Liver (tissue), 9 donors: Measurements from ENCODE around the gene TUBGCP4. TPM values are rescaled to one million over a fixed set of nuclear protein-coding genes. Genes with fewer than 3 reads are reported as not detected.

Experiments
- DNase-seq: peaks from one replicate; pipeline ENCODE4 v3.0.0-alpha.2; 2017; ENCODE audit warnings: low spot score
- H3K27ac ChIP-seq, 2 donors: one replicate each; pipeline ENCODE4 v1.7.0; 2013; ENCODE audit warnings: inconsistent platforms in 2 of 2, low read length in 2 of 2, control low read depth in 1 of 2, low read depth in 1 of 2, mild to moderate bottlenecking in 1 of 2
- H3K27me3 ChIP-seq, 4 donors: one replicate each; pipeline versions ENCODE4 v1.6.1 to v1.7.0; 2013; ENCODE audit warnings: low read length in 3 of 4, inconsistent platforms in 1 of 4, mild to moderate bottlenecking in 1 of 4, moderate library complexity in 1 of 4; ENCODE audit not compliant: control insufficient read depth in 4 of 4, insufficient read depth in 4 of 4
- H3K36me3 ChIP-seq, 4 donors: one replicate each; pipeline versions ENCODE4 v1.6.1 to v1.7.0; 2013; ENCODE audit warnings: low read length in 3 of 4, mild to moderate bottlenecking in 3 of 4, low read depth in 1 of 4, moderate library complexity in 1 of 4; ENCODE audit not compliant: control insufficient read depth in 4 of 4, insufficient read depth in 3 of 4
- H3K4me1 ChIP-seq, 4 donors: one replicate each; pipeline versions ENCODE4 v1.6.1 to v1.7.0; 2013; ENCODE audit warnings: low read length in 3 of 4, mild to moderate bottlenecking in 3 of 4, moderate library complexity in 1 of 4; ENCODE audit not compliant: control insufficient read depth in 4 of 4, insufficient read depth in 4 of 4
- H3K4me3 ChIP-seq, 3 donors: one replicate each; pipeline versions ENCODE4 v1.6.1 to v1.7.0; 2013; ENCODE audit warnings: low read length in 3 of 3, control low read depth in 1 of 3, low read depth in 1 of 3, mild to moderate bottlenecking in 1 of 3
- H3K9ac ChIP-seq, 2 donors: one replicate each; pipeline ENCODE4 v1.7.0; 2013; ENCODE audit warnings: low read length in 2 of 2, mild to moderate bottlenecking in 2 of 2, moderate library complexity in 2 of 2, control low read depth in 1 of 2, low read depth in 1 of 2
- H3K9me3 ChIP-seq, 4 donors: one replicate each; pipeline versions ENCODE4 v1.6.1 to v1.7.0; 2013; ENCODE audit warnings: low read length in 3 of 4; ENCODE audit not compliant: control insufficient read depth in 4 of 4
- CTCF ChIP-seq: fragments of 150-350 bp; IDR thresholded peaks from 2 replicates; pipeline ENCODE4 v1.5.1; 2017; ENCODE audit warnings: improper control_type of control experiment, low read depth, low read length; ENCODE audit not compliant: missing input control
- EGR1 ChIP-seq, 2 donors: IDR thresholded peaks; 2 replicates each; pipeline ENCODE4 v1.6.1; 2016 to 2018; ENCODE audit warnings: antibody characterized with exemption in 2 of 2, low read depth in 2 of 2
- FOXA1 ChIP-seq: IDR thresholded peaks from 2 replicates; pipeline ENCODE4 v1.6.1; 2016; ENCODE audit warnings: antibody characterized with exemption
- FOXA2 ChIP-seq: IDR thresholded peaks from 2 replicates; pipeline ENCODE4 v1.6.1; 2016; ENCODE audit warnings: antibody characterized with exemption
- GABPA ChIP-seq, 2 donors: IDR thresholded peaks in 1 of 2; conservative IDR thresholded peaks in 1 of 2; 2 replicates each; pipeline ENCODE4 v1.6.1; 2016; ENCODE audit warnings: antibody characterized with exemption in 2 of 2, mild to moderate bottlenecking in 1 of 2, moderate library complexity in 1 of 2
- HNF4A ChIP-seq, 2 donors: conservative IDR thresholded peaks; 2 replicates each; pipeline ENCODE4 v1.6.1; 2016; ENCODE audit warnings: antibody characterized with exemption in 2 of 2, mild to moderate bottlenecking in 2 of 2
- HNF4G ChIP-seq: IDR thresholded peaks from 2 replicates; pipeline ENCODE4 v1.6.1; 2016; ENCODE audit warnings: antibody characterized with exemption
- JUND ChIP-seq, 2 donors: IDR thresholded peaks; 2 replicates each; pipeline ENCODE4 v1.6.1; 2016; ENCODE audit warnings: antibody characterized with exemption in 2 of 2
- NR2F2 ChIP-seq: IDR thresholded peaks from 2 replicates; pipeline ENCODE4 v1.6.1; 2016; ENCODE audit warnings: antibody characterized with exemption
- RXRA ChIP-seq, 2 donors: IDR thresholded peaks; 2 replicates each; pipeline ENCODE4 v1.6.1; 2017 to 2018; ENCODE audit warnings: antibody characterized with exemption in 2 of 2, mild to moderate bottlenecking in 1 of 2
- SP1 ChIP-seq: IDR thresholded peaks from 2 replicates; pipeline ENCODE4 v1.6.1; 2018; ENCODE audit warnings: antibody characterized with exemption, mild to moderate bottlenecking
- TAF1 ChIP-seq: conservative IDR thresholded peaks from 2 replicates; pipeline ENCODE4 v1.6.1; 2016; ENCODE audit warnings: antibody characterized with exemption, mild to moderate bottlenecking
- YY1 ChIP-seq: IDR thresholded peaks from 2 replicates; pipeline ENCODE4 v1.6.1; 2016; ENCODE audit warnings: antibody characterized with exemption, mild to moderate bottlenecking
- ZBTB33 ChIP-seq: IDR thresholded peaks from 2 replicates; pipeline ENCODE4 v1.6.1; 2016; ENCODE audit warnings: antibody characterized with exemption
- WGBS: extraction: QIAGEN DNeasy Blood & Tissue Kit; methylation state at CpG from one replicate; pipeline ENCODE4 v1.1.7; 2013; 5-methylcytosine and 5-hydroxymethylcytosine counted together
- polyA plus RNA-seq, 2 donors: library from polyadenylated mRNA; stranded (reverse) in 1 of 2; unstranded in 1 of 2; fragments of 200-250 nt in 1 of 2; fragments of >200 nt in 1 of 2; fragmentation: Nextera tagmentation in 1 of 2; extraction: Ambion mirVana in 1 of 2; gene quantifications; one replicate each; pipeline versions ENCODE4 v1.2.1 to v1.2.3, GENCODE V29; 2013 to 2015
- total RNA-seq, 2 donors: library from RNA; depleted of rRNA; stranded (reverse); fragments of >200 nt; gene quantifications; one replicate each; pipeline ENCODE4 v1.2.3, GENCODE V29; 2014
- TF ChIP-seq, protein P1 (sequence below): IDR thresholded peaks from 2 replicates; pipeline ENCODE4 v1.6.1; 2016; ENCODE audit warnings: antibody characterized with exemption
- TF ChIP-seq, protein P2 (sequence below): IDR thresholded peaks from 2 replicates; pipeline ENCODE4 v1.6.1; 2016; ENCODE audit warnings: antibody characterized with exemption
- donor health status: healthy.
- donor health status: healthy.
- donor health status: healthy.
- donor health status: healthy.
- donor health status: healthy.

TUBGCP4 gene
- total and polyA plus RNA-seq, 4 donors, result 4.6 to 20.5 (median 12.4) TPM

- Histone ChIP-seq H3K9me3 (no peaks in the 10 kb centered on the region), H3K36me3 (peaks cover 4 to 32% (median 23%) of the 10 kb centered on the region in 4 donors)
- TF ChIP-seq TAF1, result no peak
- no peak for TF ChIP-seq GABPA (IDR thresholded peaks at IDR 0.05 in 1 of 2, conservative IDR thresholded peaks at IDR 0.05 in 1 of 2)
- no peak for TF ChIP-seq EGR1 (IDR thresholded peaks at IDR 0.05; ENCODE audit: low read depth in 2 of 2)
- no peak for TF ChIP-seq CTCF
- TF ChIP-seq ZBTB33, result no peak
- TF ChIP-seq, protein P1, sequence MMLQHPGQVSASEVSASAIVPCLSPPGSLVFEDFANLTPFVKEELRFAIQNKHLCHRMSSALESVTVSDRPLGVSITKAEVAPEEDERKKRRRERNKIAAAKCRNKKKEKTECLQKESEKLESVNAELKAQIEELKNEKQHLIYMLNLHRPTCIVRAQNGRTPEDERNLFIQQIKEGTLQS, result no peak
- TF ChIP-seq SP1, result no peak
- TF ChIP-seq, protein P2, sequence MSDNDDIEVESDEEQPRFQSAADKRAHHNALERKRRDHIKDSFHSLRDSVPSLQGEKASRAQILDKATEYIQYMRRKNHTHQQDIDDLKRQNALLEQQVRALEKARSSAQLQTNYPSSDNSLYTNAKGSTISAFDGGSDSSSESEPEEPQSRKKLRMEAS, result no peak
- no peak for TF ChIP-seq FOXA1
- no peak for TF ChIP-seq RXRA (IDR thresholded peaks at IDR 0.05)
- no peak for TF ChIP-seq FOXA2
- no peak for TF ChIP-seq NR2F2
- TF ChIP-seq HNF4A (conservative IDR thresholded peaks at IDR 0.05), result no peak
- TF ChIP-seq YY1, result no peak
- TF ChIP-seq JUND (IDR thresholded peaks at IDR 0.05), result no peak
- TF ChIP-seq HNF4G, result no peak
Observed at GRCh38 chr15:43378601-43379000, 7.7 kb downstream of the TUBGCP4 start.

DNA sequence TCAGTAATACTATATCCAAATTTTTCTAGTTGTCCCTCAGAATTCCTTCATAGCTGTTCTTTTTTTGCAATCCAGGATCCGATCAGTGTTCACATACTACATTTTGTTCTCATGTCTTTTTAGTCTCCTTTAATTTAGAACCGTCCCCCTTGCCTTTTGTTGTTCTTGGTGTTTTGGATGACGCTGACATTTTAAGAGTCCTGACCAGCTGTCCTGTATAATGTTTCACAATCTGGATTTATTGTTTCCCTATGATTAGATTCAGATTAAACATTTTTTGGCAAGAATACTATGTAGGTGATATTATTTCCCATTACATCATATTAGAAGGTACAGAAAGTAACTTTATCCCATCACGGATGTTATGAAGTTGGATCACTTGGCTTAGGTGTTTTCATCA, 11.4 kb downstream of the TUBGCP4 start:
- Histone ChIP-seq H3K4me3 (no peak overlapping the region), H3K9me3 (no peaks in the 10 kb centered on the region), H3K27ac (no peak overlapping the region), H3K27me3 (no peaks in the 10 kb centered on the region), H3K4me1 (no peaks in the 10 kb centered on the region), H3K9ac (no peak overlapping the region), H3K36me3 (peaks cover 6 to 56% (median 42%) of the 10 kb centered on the region in 4 donors)
- WGBS, result 94% methylated on average over 4 of the region's 4 CpGs
- TF ChIP-seq CTCF, result no peak
- TF ChIP-seq, protein P1, result no peak
- no peak for TF ChIP-seq FOXA1
- DNase-seq, result no peak

More at GRCh38 chr15:43378601-43379000, 7.7 kb downstream of the TUBGCP4 start:
- H3K27me3 ChIP-seq, result no peaks in the 10 kb centered on the region
- no peak overlapping the region for H3K27ac ChIP-seq
- no peaks in the 10 kb centered on the region for H3K4me1 ChIP-seq
- H3K4me3 ChIP-seq, result no peak overlapping the region
- no peak for DNase-seq
- no peak overlapping the region for H3K9ac ChIP-seq
